ENCODE data around the gene PIK3R3. TPM values are rescaled to one million over a fixed set of nuclear protein-coding genes. Genes with fewer than 3 reads are reported as not detected.

PIK3R3 gene
- total and polyA plus RNA-seq, 9 of the 15 experiments (the other 6 are each of a cell fraction or from before 2014, with no cell fraction given): 1.4 to 7.7 (median 4.6) TPM

GRCh38 chr1:46179138-46180081 is 47.0 kb upstream of the PIK3R3 start (continued):
- TF ChIP-seq ZNF512 (tag; IDR thresholded peaks at IDR 0.05) (peak; percentile 67), MTA1 (IDR thresholded peaks at IDR 0.05; ENCODE audit: borderline replicate concordance) (peak; percentile 77), POU5F1 (IDR thresholded peaks at IDR 0.05; ENCODE audit: borderline replicate concordance, low read depth, low read length, partially characterized antibody) (peak; percentile 35), ARID1B (IDR thresholded peaks at IDR 0.05) (peak; percentile 65), ZBTB2 (IDR thresholded peaks at IDR 0.05) (peak; percentile 70; the same call in 1 of the 2 replicates), HBP1 (CRISPR knock-in tag; IDR thresholded peaks at IDR 0.05) (peak; percentile 95), UBTF (IDR thresholded peaks at IDR 0.05; ENCODE audit: borderline replicate concordance in 1 of 2, low read depth in 2 of 2, low read length in 2 of 2) (0 out of 4 replicates have a peak, but pooled peaks of 1 of the 2 experiments have one; percentile 41), TARDBP (IDR thresholded peaks at IDR 0.05) (0 out of 2 replicates have a peak, but pooled peaks have one; percentile 51), ZFP91 (CRISPR knock-in tag; IDR thresholded peaks at IDR 0.05) (no peak), HLTF (IDR thresholded peaks at IDR 0.05) (peak; percentile 90), SMAD4 (CRISPR knock-in tag; conservative IDR thresholded peaks at IDR 0.05) (no peak), FOXP4 (CRISPR knock-in tag; IDR thresholded peaks at IDR 0.05; ENCODE audit: borderline replicate concordance) (no peak)

All from K562 (cell line).